Tibial artery (tissue), 4 donors: Measurements from ENCODE around the gene KASH5.

Experiments used
- DNase-seq, 2 donors: peaks; one replicate each; pipeline ENCODE4 v3.0.0-alpha.2; 2019
- H3K27ac ChIP-seq, 2 donors: fragments of 200-600 bp; sonication (generic) in 1 of 2; 1 replicate in 1 of 2; 2 replicates in 1 of 2; pipeline ENCODE4 v1.5.1; 2018 to 2019; ENCODE audit warnings: mild to moderate bottlenecking in 1 of 2
- H3K27me3 ChIP-seq, 2 donors: fragments of 200-600 bp; sonication (generic) in 1 of 2; one replicate each; pipeline versions ENCODE4 v1.5.1 to v1.6.0; 2016 to 2019
- H3K36me3 ChIP-seq, 3 donors: fragments of 200-600 bp; sonication (generic) in 2 of 3; one replicate each; pipeline ENCODE4 v1.5.1; 2016 to 2019; ENCODE audit warnings: mild to moderate bottlenecking in 2 of 3
- H3K4me1 ChIP-seq, 4 donors: fragments of 200-600 bp; sonication (generic) in 2 of 4; 1 replicate in 3 of 4; 2 replicates in 1 of 4; pipeline ENCODE4 v1.5.1; 2016 to 2019
- H3K4me3 ChIP-seq, 2 donors: fragments of 200-600 bp; sonication (generic) in 1 of 2; 1 replicate in 1 of 2; 2 replicates in 1 of 2; pipeline ENCODE4 v1.5.1; 2018 to 2019; ENCODE audit warnings: mild to moderate bottlenecking in 2 of 2
- H3K9me3 ChIP-seq, 3 donors: fragments of 200-600 bp; sonication (generic) in 1 of 3; one replicate each; pipeline ENCODE4 v1.5.1; 2016 to 2019
- intact Hi-C: fragments of 100-400 bp; cut with DNase I; formaldehyde crosslinking; loops from one replicate; pipeline ENCODE4 v1.15.0; 2023; ENCODE audit warnings: low total_unique reads
- TF ChIP-seq, protein P1 (sequence below), 2 experiments: fragments of 200-600 bp in 1 of 2; fragments of 450-650 bp in 1 of 2; IDR thresholded peaks; one replicate each; pipeline ENCODE4 v1.5.1; 2017 to 2019; ENCODE audit warnings: antibody characterized with exemption in 2 of 2, mild to moderate bottlenecking in 1 of 2, moderate library complexity in 1 of 2

KASH5 gene

DNA sequence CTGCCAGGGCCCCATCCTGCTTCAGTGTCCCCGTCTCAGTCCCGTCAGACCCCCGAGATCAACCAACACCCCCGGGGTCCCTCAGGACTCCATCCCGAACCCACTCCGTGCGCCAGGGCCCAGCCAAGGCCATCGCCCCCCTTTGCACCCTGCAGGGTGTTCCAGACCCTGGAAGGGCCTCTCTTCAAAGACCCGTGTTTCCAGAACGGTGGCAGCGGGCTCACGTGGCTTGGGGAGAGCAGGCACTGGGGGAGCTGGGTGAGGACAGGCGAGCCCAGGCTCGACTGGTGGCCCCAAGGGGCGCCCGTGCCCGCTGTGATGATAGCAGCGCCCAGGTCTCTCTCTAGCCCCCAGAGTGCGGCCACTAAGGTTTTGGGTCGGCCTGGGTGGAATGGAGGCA is 1.4 kb downstream of the KASH5 start:
- no peak overlapping the region for H3K27ac ChIP-seq

DNA sequence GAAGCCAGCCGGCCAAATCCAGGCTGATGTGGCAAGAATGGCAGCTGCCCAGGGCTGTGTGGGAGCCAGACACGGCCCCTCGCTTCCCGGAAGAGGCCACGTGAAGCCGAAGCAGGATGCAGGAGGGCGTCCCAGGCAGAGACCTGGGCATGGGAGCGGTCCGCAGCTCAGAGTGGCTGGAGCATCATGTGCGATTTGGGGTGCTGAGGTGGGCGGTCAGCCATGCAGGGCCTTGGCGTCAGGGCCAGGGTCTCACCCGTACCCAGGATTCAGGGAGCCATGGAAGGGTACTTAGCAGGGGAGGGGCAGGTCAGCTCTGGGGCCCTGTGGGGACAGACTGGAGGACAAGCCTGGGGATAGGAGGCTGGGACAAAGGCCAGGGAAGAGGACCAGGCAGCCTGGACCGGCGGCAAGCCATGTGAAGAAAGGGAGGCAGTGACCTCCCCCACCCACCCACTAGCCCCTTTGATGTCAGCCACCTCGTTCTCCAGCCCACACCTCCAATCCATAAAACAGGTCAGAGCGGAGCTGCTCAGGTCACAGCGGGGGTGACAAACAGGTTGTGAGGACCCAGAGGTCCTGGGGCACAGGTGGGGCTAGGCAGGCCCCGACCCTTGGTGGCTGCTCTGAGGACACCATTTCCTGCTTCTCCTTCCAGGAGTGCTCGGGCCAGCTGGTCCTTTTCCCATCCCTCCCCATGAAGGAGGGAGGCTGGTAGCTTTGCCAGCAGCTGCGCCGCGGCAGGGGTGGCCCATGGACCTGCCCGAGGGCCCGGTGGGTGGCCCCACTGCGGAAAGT is 2.3 kb downstream of the KASH5 start:
- DNase-seq = no peak
- TF ChIP-seq, protein P1, sequence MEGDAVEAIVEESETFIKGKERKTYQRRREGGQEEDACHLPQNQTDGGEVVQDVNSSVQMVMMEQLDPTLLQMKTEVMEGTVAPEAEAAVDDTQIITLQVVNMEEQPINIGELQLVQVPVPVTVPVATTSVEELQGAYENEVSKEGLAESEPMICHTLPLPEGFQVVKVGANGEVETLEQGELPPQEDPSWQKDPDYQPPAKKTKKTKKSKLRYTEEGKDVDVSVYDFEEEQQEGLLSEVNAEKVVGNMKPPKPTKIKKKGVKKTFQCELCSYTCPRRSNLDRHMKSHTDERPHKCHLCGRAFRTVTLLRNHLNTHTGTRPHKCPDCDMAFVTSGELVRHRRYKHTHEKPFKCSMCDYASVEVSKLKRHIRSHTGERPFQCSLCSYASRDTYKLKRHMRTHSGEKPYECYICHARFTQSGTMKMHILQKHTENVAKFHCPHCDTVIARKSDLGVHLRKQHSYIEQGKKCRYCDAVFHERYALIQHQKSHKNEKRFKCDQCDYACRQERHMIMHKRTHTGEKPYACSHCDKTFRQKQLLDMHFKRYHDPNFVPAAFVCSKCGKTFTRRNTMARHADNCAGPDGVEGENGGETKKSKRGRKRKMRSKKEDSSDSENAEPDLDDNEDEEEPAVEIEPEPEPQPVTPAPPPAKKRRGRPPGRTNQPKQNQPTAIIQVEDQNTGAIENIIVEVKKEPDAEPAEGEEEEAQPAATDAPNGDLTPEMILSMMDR (IDR thresholded peaks at IDR 0.05) = no peak

More for the DNA sequence above, 1.4 kb downstream of the KASH5 start:
- TF ChIP-seq, protein P1 (IDR thresholded peaks at IDR 0.05) = no peak
- H3K4me1 ChIP-seq = no peaks in the 10 kb centered on the region
- no peak overlapping the region for H3K4me3 ChIP-seq
- intact Hi-C loops = no loop called here
- H3K36me3 ChIP-seq = no peaks in the 10 kb centered on the region
- H3K9me3 ChIP-seq = no peaks in the 10 kb centered on the region
- no peak for DNase-seq
- peaks cover 0 to 50% of the 10 kb centered on the region in 2 donors for H3K27me3 ChIP-seq

DNA sequence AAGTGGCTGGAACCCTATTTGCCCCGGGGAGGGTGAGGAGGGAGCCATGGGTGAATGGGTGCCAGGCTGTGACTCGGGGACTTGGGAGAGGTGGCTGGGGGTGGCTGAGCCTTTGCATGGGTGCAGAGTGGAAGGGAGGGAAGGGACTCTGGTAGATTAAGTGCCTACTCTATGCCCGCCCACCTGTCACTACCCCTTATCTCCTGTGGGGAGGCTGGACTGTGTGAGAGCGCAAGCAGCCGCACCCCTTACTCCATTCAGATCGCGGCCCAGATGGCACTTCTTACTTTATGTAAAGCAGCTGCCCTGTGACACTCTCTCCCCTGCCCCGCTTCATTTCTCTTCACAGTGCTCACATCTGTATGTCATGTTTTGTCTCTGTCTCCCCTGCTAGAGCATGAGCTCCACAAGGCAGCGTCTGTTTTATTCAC is 2.9 kb downstream of the KASH5 start:
- no peak overlapping the region for H3K4me3 ChIP-seq
- intact Hi-C loops = no loop called here
- no peaks in the 10 kb centered on the region for H3K36me3 ChIP-seq
- TF ChIP-seq, protein P1 (IDR thresholded peaks at IDR 0.05) = no peak
- DNase-seq = no peak
- H3K27me3 ChIP-seq = peaks cover 0 to 58% of the 10 kb centered on the region in 2 donors
- H3K9me3 ChIP-seq = no peaks in the 10 kb centered on the region
- no peak overlapping the region for H3K27ac ChIP-seq
- no peaks in the 10 kb centered on the region for H3K4me1 ChIP-seq

More for the DNA sequence above, 2.3 kb downstream of the KASH5 start:
- no peaks in the 10 kb centered on the region for H3K36me3 ChIP-seq
- H3K27me3 ChIP-seq = peaks cover 0 to 54% of the 10 kb centered on the region in 2 donors
- no peaks in the 10 kb centered on the region for H3K9me3 ChIP-seq
- no peaks in the 10 kb centered on the region for H3K4me1 ChIP-seq
- H3K4me3 ChIP-seq = no peak overlapping the region
- intact Hi-C loops = no loop called here
- H3K27ac ChIP-seq = no peak overlapping the region

DNA sequence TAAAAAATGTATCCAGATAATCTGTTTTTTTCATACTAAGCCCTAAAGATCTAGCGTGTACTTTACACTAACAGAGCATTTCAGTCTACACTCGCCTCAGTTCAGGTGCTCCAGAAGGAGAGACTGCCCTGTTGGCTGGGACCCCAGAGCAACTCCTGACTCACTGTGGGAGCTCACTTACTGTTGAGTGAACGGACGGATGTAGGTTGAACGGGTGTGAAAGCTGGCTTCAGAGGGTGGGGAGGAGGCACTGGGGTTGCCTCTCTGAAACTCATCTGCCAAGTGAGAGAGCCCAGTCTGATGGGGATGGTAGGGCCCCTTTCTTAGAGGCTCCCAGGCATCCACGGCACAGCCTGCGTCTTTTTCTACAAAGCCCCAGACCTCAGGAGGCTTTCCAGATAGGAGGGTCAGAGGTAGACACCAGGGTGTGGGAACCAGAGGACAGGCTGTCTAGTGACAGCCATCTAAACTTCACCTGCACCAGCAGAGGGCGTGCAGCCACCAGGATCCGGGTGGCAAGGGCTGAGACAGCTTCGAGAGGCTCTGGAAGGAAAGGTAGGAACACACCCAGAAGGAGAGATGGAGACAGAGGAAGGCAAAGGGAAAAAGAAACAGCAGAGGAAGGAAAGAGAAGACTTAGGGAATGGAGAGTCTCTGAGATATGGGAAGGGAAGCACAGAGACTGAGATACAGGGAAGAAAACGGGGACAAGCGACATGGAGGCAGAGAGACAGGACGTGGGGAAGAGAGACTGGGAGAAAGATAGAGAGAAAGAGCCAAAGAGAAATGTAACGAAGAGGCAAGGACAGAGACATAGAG is 3.7 kb downstream of the KASH5 start:
- H3K36me3 ChIP-seq = no peaks in the 10 kb centered on the region
- no peaks in the 10 kb centered on the region for H3K9me3 ChIP-seq
- TF ChIP-seq, protein P1 (IDR thresholded peaks at IDR 0.05) = peak; percentile 73
- no peak overlapping the region for H3K4me3 ChIP-seq
- H3K27me3 ChIP-seq = peaks cover 0 to 62% of the 10 kb centered on the region in 2 donors
- no peaks in the 10 kb centered on the region for H3K4me1 ChIP-seq
- peak; percentile 68 to 81 for DNase-seq
- intact Hi-C loops = loop anchor here (2.0 kb wide), 1 partner anchor 51 kb away; no protein-coding TSS in a partner anchor
- no peak overlapping the region for H3K27ac ChIP-seq

DNA sequence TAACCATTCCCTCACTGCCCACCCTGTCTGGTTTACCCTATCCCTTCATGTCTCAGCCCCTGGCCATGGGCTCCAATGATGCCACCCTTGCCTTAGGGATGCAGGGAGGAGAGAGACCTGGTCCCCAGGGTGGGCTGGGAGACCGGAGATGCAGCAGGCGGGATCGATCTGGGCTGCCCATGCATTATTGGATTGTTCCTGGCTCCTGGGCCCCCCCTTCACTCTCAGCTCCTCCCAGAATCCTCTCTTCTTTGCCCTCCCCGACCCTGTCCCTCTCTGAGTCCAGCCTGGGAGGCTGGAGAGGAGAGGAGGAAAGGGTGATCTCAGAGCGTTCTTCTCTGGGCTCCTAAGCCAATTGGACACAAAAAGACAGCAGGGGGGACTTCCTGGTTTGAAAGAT is 5.8 kb downstream of the KASH5 start:
- no peak overlapping the region for H3K4me3 ChIP-seq

More for the DNA sequence above, 5.8 kb downstream of the KASH5 start:
- intact Hi-C loops = loop anchor here (2.0 kb wide), 1 partner anchor 49 kb away; no protein-coding TSS in a partner anchor
- H3K27me3 ChIP-seq = peaks cover 0 to 61% of the 10 kb centered on the region in 2 donors
- no peaks in the 10 kb centered on the region for H3K36me3 ChIP-seq
- DNase-seq = no peak
- TF ChIP-seq, protein P1 (IDR thresholded peaks at IDR 0.05) = no peak
- H3K4me1 ChIP-seq = no peaks in the 10 kb centered on the region
- no peak overlapping the region for H3K27ac ChIP-seq
- no peaks in the 10 kb centered on the region for H3K9me3 ChIP-seq
